ENCODE data around the gene TMEM50B.

The TMEM50B gene

DNA sequence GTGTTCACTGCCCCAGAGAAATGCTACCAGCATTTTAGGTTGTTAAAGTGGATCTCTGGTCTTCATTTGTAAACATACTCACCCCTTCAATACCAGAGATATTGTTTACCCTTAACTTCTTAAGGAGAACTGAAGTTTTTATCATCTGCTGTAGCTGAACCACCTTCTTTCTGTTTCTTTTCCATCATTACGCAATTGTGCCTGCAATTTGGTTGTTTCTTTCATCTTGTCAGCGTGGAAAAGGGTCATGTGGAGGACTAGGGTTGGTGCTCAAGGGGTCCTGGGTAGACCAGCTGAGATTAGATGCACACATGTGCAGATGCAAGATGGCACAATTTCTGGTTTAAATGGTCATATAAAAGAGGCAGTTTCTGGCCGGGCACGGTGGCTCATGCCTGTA is 39.1 kb upstream of the TMEM50B start:
- Histone ChIP-seq H3K27me3 (ENCODE audit: insufficient read depth, poor library complexity, severe bottlenecking) (no peaks in the 10 kb centered on the region), H3K4me3 (replicated peaks; ENCODE audit: insufficient read depth, low read length) (no peak overlapping the region), H3K27ac (replicated peaks) (no peak overlapping the region)
- no peak for DNase-seq (ENCODE audit: low read depth in 1 of 2, low spot score in 1 of 2)
- TF ChIP-seq, protein P1, sequence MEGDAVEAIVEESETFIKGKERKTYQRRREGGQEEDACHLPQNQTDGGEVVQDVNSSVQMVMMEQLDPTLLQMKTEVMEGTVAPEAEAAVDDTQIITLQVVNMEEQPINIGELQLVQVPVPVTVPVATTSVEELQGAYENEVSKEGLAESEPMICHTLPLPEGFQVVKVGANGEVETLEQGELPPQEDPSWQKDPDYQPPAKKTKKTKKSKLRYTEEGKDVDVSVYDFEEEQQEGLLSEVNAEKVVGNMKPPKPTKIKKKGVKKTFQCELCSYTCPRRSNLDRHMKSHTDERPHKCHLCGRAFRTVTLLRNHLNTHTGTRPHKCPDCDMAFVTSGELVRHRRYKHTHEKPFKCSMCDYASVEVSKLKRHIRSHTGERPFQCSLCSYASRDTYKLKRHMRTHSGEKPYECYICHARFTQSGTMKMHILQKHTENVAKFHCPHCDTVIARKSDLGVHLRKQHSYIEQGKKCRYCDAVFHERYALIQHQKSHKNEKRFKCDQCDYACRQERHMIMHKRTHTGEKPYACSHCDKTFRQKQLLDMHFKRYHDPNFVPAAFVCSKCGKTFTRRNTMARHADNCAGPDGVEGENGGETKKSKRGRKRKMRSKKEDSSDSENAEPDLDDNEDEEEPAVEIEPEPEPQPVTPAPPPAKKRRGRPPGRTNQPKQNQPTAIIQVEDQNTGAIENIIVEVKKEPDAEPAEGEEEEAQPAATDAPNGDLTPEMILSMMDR (IDR thresholded peaks at IDR 0.05; ENCODE audit: insufficient read depth, low read length) = no peak
- no peak for TF ChIP-seq POLR2AphosphoS5 (IDR thresholded peaks at IDR 0.05; ENCODE audit: low read depth)
- no peak for TF ChIP-seq GABPA (IDR thresholded peaks at IDR 0.05; ENCODE audit: low read depth)
- no peak for TF ChIP-seq SPI1 (IDR thresholded peaks at IDR 0.05; ENCODE audit: borderline replicate concordance, low read depth)

DNA sequence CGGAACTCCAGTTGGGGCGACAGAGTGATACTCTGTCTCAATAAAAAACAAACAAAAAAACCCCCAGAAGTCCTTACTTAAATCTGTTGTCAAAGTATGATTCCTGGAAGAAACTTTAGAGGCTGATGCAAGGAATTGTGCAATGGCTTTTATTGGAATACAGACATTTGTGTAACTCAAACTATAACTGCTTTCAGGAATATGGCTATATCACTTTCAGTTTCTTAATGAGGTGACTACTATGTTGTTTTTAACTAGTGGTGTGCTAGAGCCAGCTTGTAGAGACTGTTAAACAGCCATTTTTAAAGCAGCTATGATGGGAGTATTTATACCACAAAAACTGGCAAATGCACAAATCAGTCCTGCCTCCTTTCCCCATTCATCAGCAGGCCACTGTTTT is 34.5 kb upstream of the TMEM50B start:
- TF ChIP-seq, protein P1 (IDR thresholded peaks at IDR 0.05; ENCODE audit: insufficient read depth, low read length) = no peak
- TF ChIP-seq GABPA (IDR thresholded peaks at IDR 0.05; ENCODE audit: low read depth) = no peak
- Histone ChIP-seq H3K27ac (replicated peaks) (no peak overlapping the region), H3K27me3 (ENCODE audit: insufficient read depth, poor library complexity, severe bottlenecking) (no peaks in the 10 kb centered on the region), H3K4me3 (replicated peaks; ENCODE audit: insufficient read depth, low read length) (no peak overlapping the region)
- no peak for DNase-seq (ENCODE audit: low read depth in 1 of 2, low spot score in 1 of 2)

DNA sequence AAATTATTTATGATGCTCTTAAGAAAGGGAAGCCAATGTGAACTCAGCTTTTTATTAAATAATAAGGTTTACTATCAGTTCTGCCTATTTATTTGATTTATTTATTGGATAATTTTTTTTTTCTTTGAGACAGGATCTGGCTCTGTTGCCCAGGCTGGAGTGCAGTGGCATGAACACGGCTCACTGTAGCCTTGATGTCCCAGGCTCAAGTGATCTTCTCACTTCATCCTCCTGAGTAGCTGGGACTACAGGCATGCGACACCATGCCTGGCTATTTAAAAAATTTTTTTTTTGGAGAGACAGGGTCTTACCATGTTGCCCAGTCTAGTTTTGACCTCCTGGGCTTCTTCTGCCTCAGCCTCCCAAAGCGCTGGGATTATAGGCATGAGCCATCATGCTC is 32.7 kb upstream of the TMEM50B start:
- DNase-seq (ENCODE audit: low read depth in 1 of 2, low spot score in 1 of 2) = no peak
- H3K27ac ChIP-seq (replicated peaks) = no peak overlapping the region
- TF ChIP-seq POLR2AphosphoS5 (IDR thresholded peaks at IDR 0.05; ENCODE audit: low read depth) (no peak), SPI1 (IDR thresholded peaks at IDR 0.05; ENCODE audit: borderline replicate concordance, low read depth) (no peak), GABPA (IDR thresholded peaks at IDR 0.05; ENCODE audit: low read depth) (no peak)
- TF ChIP-seq, protein P1 (IDR thresholded peaks at IDR 0.05; ENCODE audit: insufficient read depth, low read length) = no peak
- TF ChIP-seq, protein P2, sequence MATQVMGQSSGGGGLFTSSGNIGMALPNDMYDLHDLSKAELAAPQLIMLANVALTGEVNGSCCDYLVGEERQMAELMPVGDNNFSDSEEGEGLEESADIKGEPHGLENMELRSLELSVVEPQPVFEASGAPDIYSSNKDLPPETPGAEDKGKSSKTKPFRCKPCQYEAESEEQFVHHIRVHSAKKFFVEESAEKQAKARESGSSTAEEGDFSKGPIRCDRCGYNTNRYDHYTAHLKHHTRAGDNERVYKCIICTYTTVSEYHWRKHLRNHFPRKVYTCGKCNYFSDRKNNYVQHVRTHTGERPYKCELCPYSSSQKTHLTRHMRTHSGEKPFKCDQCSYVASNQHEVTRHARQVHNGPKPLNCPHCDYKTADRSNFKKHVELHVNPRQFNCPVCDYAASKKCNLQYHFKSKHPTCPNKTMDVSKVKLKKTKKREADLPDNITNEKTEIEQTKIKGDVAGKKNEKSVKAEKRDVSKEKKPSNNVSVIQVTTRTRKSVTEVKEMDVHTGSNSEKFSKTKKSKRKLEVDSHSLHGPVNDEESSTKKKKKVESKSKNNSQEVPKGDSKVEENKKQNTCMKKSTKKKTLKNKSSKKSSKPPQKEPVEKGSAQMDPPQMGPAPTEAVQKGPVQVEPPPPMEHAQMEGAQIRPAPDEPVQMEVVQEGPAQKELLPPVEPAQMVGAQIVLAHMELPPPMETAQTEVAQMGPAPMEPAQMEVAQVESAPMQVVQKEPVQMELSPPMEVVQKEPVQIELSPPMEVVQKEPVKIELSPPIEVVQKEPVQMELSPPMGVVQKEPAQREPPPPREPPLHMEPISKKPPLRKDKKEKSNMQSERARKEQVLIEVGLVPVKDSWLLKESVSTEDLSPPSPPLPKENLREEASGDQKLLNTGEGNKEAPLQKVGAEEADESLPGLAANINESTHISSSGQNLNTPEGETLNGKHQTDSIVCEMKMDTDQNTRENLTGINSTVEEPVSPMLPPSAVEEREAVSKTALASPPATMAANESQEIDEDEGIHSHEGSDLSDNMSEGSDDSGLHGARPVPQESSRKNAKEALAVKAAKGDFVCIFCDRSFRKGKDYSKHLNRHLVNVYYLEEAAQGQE (IDR thresholded peaks at IDR 0.05; ENCODE audit: insufficient replicate concordance, low read depth) = no peak
- no peak overlapping the region for H3K4me3 ChIP-seq (replicated peaks; ENCODE audit: insufficient read depth, low read length)
- no peaks in the 10 kb centered on the region for H3K27me3 ChIP-seq (ENCODE audit: insufficient read depth, poor library complexity, severe bottlenecking)

DNA sequence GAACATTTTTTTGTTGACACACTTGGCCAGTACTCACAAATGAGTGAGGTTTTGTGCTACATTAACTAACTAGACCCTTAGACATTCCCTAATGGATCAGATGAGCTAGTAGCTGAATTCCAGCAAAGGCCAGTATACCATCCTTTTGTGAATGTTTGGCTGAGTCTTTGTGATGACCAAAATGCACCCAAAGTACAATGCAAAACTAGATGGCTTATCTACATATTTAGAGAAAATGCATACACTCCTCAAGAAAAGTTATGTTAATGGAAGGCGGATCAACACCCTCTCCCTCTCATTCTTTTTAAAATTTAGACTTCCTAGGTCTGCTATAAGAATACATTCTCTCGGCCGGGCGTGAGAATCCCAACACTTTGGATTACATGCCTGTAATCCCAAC is 31.9 kb upstream of the TMEM50B start:
- Histone ChIP-seq H3K27ac (replicated peaks) (no peak overlapping the region), H3K4me3 (replicated peaks; ENCODE audit: insufficient read depth, low read length) (no peak overlapping the region), H3K27me3 (ENCODE audit: insufficient read depth, poor library complexity, severe bottlenecking) (no peaks in the 10 kb centered on the region)
- TF ChIP-seq GABPA (IDR thresholded peaks at IDR 0.05; ENCODE audit: low read depth) (no peak), POLR2AphosphoS5 (IDR thresholded peaks at IDR 0.05; ENCODE audit: low read depth) (no peak), SPI1 (IDR thresholded peaks at IDR 0.05; ENCODE audit: borderline replicate concordance, low read depth) (no peak)
- TF ChIP-seq, protein P2 (IDR thresholded peaks at IDR 0.05; ENCODE audit: insufficient replicate concordance, low read depth) = no peak
- TF ChIP-seq, protein P1 (IDR thresholded peaks at IDR 0.05; ENCODE audit: insufficient read depth, low read length) = no peak
- no peak for DNase-seq (ENCODE audit: low read depth in 1 of 2, low spot score in 1 of 2)
